Activated naive CD4-positive, alpha-beta T cell treated with anti-CD3 and anti-CD28 coated beads, Interleukin-2, amount 50 U/mL, for 24 hours (primary cell): ENCODE data around the gene PPM1H.
A peak's percentile ranks its signal among the peaks of the same experiment; 100 is the strongest.
"Not testable (repeated sequence)": the region's sequence is repeated elsewhere in the genome, so short reads cannot be mapped to it uniquely, and the experiment has no call there.

Experiments
- H3K27ac Mint-ChIP-seq: one replicate; pipeline ENCODE4 v1.8.0; 2021; ENCODE audit warnings: mild to moderate bottlenecking, mixed read lengths
- H3K27me3 Mint-ChIP-seq: one replicate; pipeline ENCODE4 v1.8.0; 2021; ENCODE audit warnings: mixed read lengths
- H3K36me3 Mint-ChIP-seq: one replicate; pipeline ENCODE4 v1.8.0; 2021; ENCODE audit warnings: mixed read lengths
- H3K4me1 Mint-ChIP-seq: one replicate; pipeline ENCODE4 v1.8.0; 2021; ENCODE audit warnings: mixed read lengths
- H3K4me3 Mint-ChIP-seq: one replicate; pipeline ENCODE4 v1.8.0; 2021; ENCODE audit warnings: mild to moderate bottlenecking, mixed read lengths
- H3K9me3 Mint-ChIP-seq: one replicate; pipeline ENCODE4 v1.8.0; 2021; ENCODE audit warnings: mixed read lengths

Gene PPM1H

GRCh38 chr12:62959745-62960144, 24.8 kb upstream of the PPM1H start:
- H3K36me3 Mint-ChIP-seq, result no peaks in the 10 kb centered on the region
- H3K4me1 Mint-ChIP-seq, result no peaks in the 10 kb centered on the region
- no peak overlapping the region for H3K27ac Mint-ChIP-seq
- H3K9me3 Mint-ChIP-seq, result no peaks in the 10 kb centered on the region
- no peak overlapping the region for H3K4me3 Mint-ChIP-seq
- no peaks in the 10 kb centered on the region for H3K27me3 Mint-ChIP-seq

- no peaks in the 10 kb centered on the region for H3K36me3 Mint-ChIP-seq
- H3K4me3 Mint-ChIP-seq, result no peak overlapping the region
- H3K4me1 Mint-ChIP-seq, result no peaks in the 10 kb centered on the region
- H3K27me3 Mint-ChIP-seq, result no peaks in the 10 kb centered on the region
- H3K27ac Mint-ChIP-seq, result no peak overlapping the region
- H3K9me3 Mint-ChIP-seq, result no peaks in the 10 kb centered on the region
Measured at GRCh38 chr12:62957233-62957953, 22.4 kb upstream of the PPM1H start.

- H3K4me3 Mint-ChIP-seq, result no peak overlapping the region
- no peaks in the 10 kb centered on the region for H3K9me3 Mint-ChIP-seq
- H3K27me3 Mint-ChIP-seq, result no peaks in the 10 kb centered on the region
- no peaks in the 10 kb centered on the region for H3K4me1 Mint-ChIP-seq
- no peaks in the 10 kb centered on the region for H3K36me3 Mint-ChIP-seq
- no peak overlapping the region for H3K27ac Mint-ChIP-seq
Measured at GRCh38 chr12:62955678-62956077, 20.7 kb upstream of the PPM1H start.

- Mint-ChIP-seq H3K9me3 (no peaks in the 10 kb centered on the region), H3K36me3 (no peaks in the 10 kb centered on the region), H3K4me1 (no peaks in the 10 kb centered on the region), H3K27ac (no peak overlapping the region), H3K27me3 (no peaks in the 10 kb centered on the region), H3K4me3 (no peak overlapping the region)
Measured at GRCh38 chr12:62950317-62950716, 15.4 kb upstream of the PPM1H start.

GRCh38 chr12:62948123-62948522, 13.2 kb upstream of the PPM1H start:
- Mint-ChIP-seq H3K9me3 (no peaks in the 10 kb centered on the region), H3K27ac (no peak overlapping the region), H3K4me1 (no peaks in the 10 kb centered on the region), H3K36me3 (no peaks in the 10 kb centered on the region), H3K4me3 (no peak overlapping the region), H3K27me3 (peaks cover 5% of the 10 kb centered on the region)

- no peaks in the 10 kb centered on the region for H3K9me3 Mint-ChIP-seq
- no peak overlapping the region for H3K4me3 Mint-ChIP-seq
- no peak overlapping the region for H3K27ac Mint-ChIP-seq
- H3K36me3 Mint-ChIP-seq, result no peaks in the 10 kb centered on the region
- H3K4me1 Mint-ChIP-seq, result no peaks in the 10 kb centered on the region
- H3K27me3 Mint-ChIP-seq, result peaks cover 5% of the 10 kb centered on the region
Measured at GRCh38 chr12:62947364-62947763, 12.4 kb upstream of the PPM1H start.

GRCh38 chr12:62943779-62944395, 8.9 kb upstream of the PPM1H start:
- Mint-ChIP-seq H3K27ac (no peak overlapping the region), H3K36me3 (no peaks in the 10 kb centered on the region), H3K4me1 (no peaks in the 10 kb centered on the region), H3K9me3 (no peaks in the 10 kb centered on the region), H3K27me3 (peaks cover 10% of the 10 kb centered on the region), H3K4me3 (no peak overlapping the region)

- not testable (repeated sequence) for H3K27ac Mint-ChIP-seq, H3K4me3 Mint-ChIP-seq, H3K36me3 Mint-ChIP-seq, H3K9me3 Mint-ChIP-seq, H3K4me1 Mint-ChIP-seq
- H3K27me3 Mint-ChIP-seq, result peaks cover 10% of the 10 kb centered on the region
Measured at GRCh38 chr12:62942316-62942715, 7.4 kb upstream of the PPM1H start.

- peaks cover 29% of the 10 kb centered on the region for H3K27me3 Mint-ChIP-seq
- H3K9me3 Mint-ChIP-seq, result peaks cover 4% of the 10 kb centered on the region
- peak overlapping the region; percentile 82 for H3K4me3 Mint-ChIP-seq
- peaks cover 2% of the 10 kb centered on the region for H3K36me3 Mint-ChIP-seq
- no peak overlapping the region for H3K27ac Mint-ChIP-seq
- H3K4me1 Mint-ChIP-seq, result peaks cover 13% of the 10 kb centered on the region
Measured at GRCh38 chr12:62934239-62934798, 631 bp downstream of the PPM1H start.

GRCh38 chr12:62933602-62934238, 1.2 kb downstream of the PPM1H start:
- Mint-ChIP-seq H3K4me3 (peak overlapping the region; percentile 82), H3K27me3 (peaks cover 31% of the 10 kb centered on the region)

GRCh38 chr12:62933220-62933601, 1.7 kb downstream of the PPM1H start:
- H3K27ac Mint-ChIP-seq, result no peak overlapping the region
- H3K4me3 Mint-ChIP-seq, result peak overlapping the region; percentile 82
- H3K4me1 Mint-ChIP-seq, result peaks cover 13% of the 10 kb centered on the region
- H3K27me3 Mint-ChIP-seq, result peaks cover 34% of the 10 kb centered on the region
- peaks cover 2% of the 10 kb centered on the region for H3K36me3 Mint-ChIP-seq
- H3K9me3 Mint-ChIP-seq, result peaks cover 4% of the 10 kb centered on the region

More at GRCh38 chr12:62933602-62934238, 1.2 kb downstream of the PPM1H start:
- H3K36me3 Mint-ChIP-seq, result peaks cover 2% of the 10 kb centered on the region
- H3K9me3 Mint-ChIP-seq, result peaks cover 4% of the 10 kb centered on the region
- no peak overlapping the region for H3K27ac Mint-ChIP-seq
- H3K4me1 Mint-ChIP-seq, result peaks cover 13% of the 10 kb centered on the region

GRCh38 chr12:62931477-62931876, 3.5 kb downstream of the PPM1H start:
- peaks cover 4% of the 10 kb centered on the region for H3K9me3 Mint-ChIP-seq
- H3K36me3 Mint-ChIP-seq, result peaks cover 2% of the 10 kb centered on the region
- H3K4me3 Mint-ChIP-seq, result no peak overlapping the region
- H3K27ac Mint-ChIP-seq, result no peak overlapping the region
- H3K4me1 Mint-ChIP-seq, result peaks cover 13% of the 10 kb centered on the region
- H3K27me3 Mint-ChIP-seq, result peaks cover 33% of the 10 kb centered on the region

GRCh38 chr12:62930546-62931425, 4.2 kb downstream of the PPM1H start:
- no peak overlapping the region for H3K27ac Mint-ChIP-seq
- H3K4me3 Mint-ChIP-seq, result no peak overlapping the region
- H3K36me3 Mint-ChIP-seq, result peaks cover 2% of the 10 kb centered on the region
- H3K9me3 Mint-ChIP-seq, result peaks cover 4% of the 10 kb centered on the region
- H3K27me3 Mint-ChIP-seq, result peaks cover 36% of the 10 kb centered on the region
- H3K4me1 Mint-ChIP-seq, result peaks cover 13% of the 10 kb centered on the region

- Mint-ChIP-seq H3K4me3 (no peak overlapping the region), H3K27ac (no peak overlapping the region), H3K27me3 (peaks cover 28% of the 10 kb centered on the region), H3K4me1 (peaks cover 7% of the 10 kb centered on the region), H3K9me3 (peaks cover 4% of the 10 kb centered on the region), H3K36me3 (peaks cover 2% of the 10 kb centered on the region)
Measured at GRCh38 chr12:62928632-62929031, 6.3 kb downstream of the PPM1H start.

- no peaks in the 10 kb centered on the region for H3K9me3 Mint-ChIP-seq
- peaks cover 13% of the 10 kb centered on the region for H3K27me3 Mint-ChIP-seq
- no peak overlapping the region for H3K27ac Mint-ChIP-seq
- H3K4me1 Mint-ChIP-seq, result no peaks in the 10 kb centered on the region
- H3K36me3 Mint-ChIP-seq, result no peaks in the 10 kb centered on the region
- H3K4me3 Mint-ChIP-seq, result no peak overlapping the region
Measured at GRCh38 chr12:62925680-62926079, 9.3 kb downstream of the PPM1H start.
